Hepatocyte (in vitro differentiated cells): ENCODE data around the gene HOXC6. TPM values are rescaled to one million over a fixed set of nuclear protein-coding genes. Genes with fewer than 3 reads are reported as not detected.

Experiments
- DNase-seq: peaks from one replicate; pipeline ENCODE4 v3.0.0-alpha.2; 2016; ENCODE audit warnings: low spot score
- H2AFZ ChIP-seq: fragments of 200-600 bp; sonication (generic); 2 replicates; pipeline ENCODE4 v1.6.0; 2016; ENCODE audit warnings: antibody characterized with exemption, mild to moderate bottlenecking
- H3K27ac ChIP-seq: fragments of 200-600 bp; sonication (generic); 2 replicates; pipeline ENCODE4 v1.5.1; 2016; ENCODE audit warnings: mild to moderate bottlenecking
- H3K27me3 ChIP-seq: fragments of 200-600 bp; sonication (generic); 2 replicates; pipeline ENCODE4 v1.6.1; 2016
- H3K36me3 ChIP-seq: fragments of 200-600 bp; sonication (generic); replicated peaks from 2 replicates; pipeline ENCODE4 v1.5.1; 2016; ENCODE audit warnings: low read depth; ENCODE audit not compliant: insufficient read depth
- H3K4me1 ChIP-seq: fragments of 200-600 bp; sonication (generic); 2 replicates; pipeline ENCODE4 v1.5.1; 2016; ENCODE audit warnings: mild to moderate bottlenecking, moderate library complexity; ENCODE audit not compliant: insufficient read depth
- H3K4me2 ChIP-seq: fragments of 200-600 bp; sonication (generic); 2 replicates; pipeline ENCODE4 v1.6.0; 2016
- H3K4me3 ChIP-seq: fragments of 200-600 bp; sonication (generic); 2 replicates; pipeline ENCODE4 v1.5.1; 2016; ENCODE audit warnings: mild to moderate bottlenecking
- H3K79me2 ChIP-seq: fragments of 200-600 bp; sonication (generic); 2 replicates; pipeline ENCODE4 v1.6.0; 2017; ENCODE audit warnings: mild to moderate bottlenecking
- H3K9me2 ChIP-seq: fragments of 200-600 bp; sonication (generic); replicated peaks from 2 replicates; pipeline ENCODE4 v1.6.0; 2017; ENCODE audit warnings: mild to moderate bottlenecking; ENCODE audit not compliant: insufficient read depth
- H3K9me3 ChIP-seq: fragments of 200-600 bp; sonication (generic); 2 replicates; pipeline ENCODE4 v1.5.1; 2016; ENCODE audit warnings: low read depth, mild to moderate bottlenecking
- H4K20me1 ChIP-seq: fragments of 200-600 bp; sonication (generic); 2 replicates; pipeline ENCODE4 v1.6.0; 2016; ENCODE audit warnings: mild to moderate bottlenecking; ENCODE audit not compliant: insufficient read depth, poor library complexity, severe bottlenecking
- CTCF ChIP-seq: fragments of 200-600 bp; sonication (generic); IDR thresholded peaks from 2 replicates; pipeline ENCODE4 v1.5.1; 2016; ENCODE audit warnings: antibody characterized with exemption, mild to moderate bottlenecking; ENCODE audit not compliant: poor library complexity
- EZH2 ChIP-seq: fragments of 200-600 bp; sonication (generic); IDR thresholded peaks from 2 replicates; pipeline ENCODE4 v1.6.1; 2016; ENCODE audit warnings: antibody characterized with exemption, mild to moderate bottlenecking, borderline replicate concordance
- EZH2phosphoT487 ChIP-seq: fragments of 200-600 bp; sonication (generic); IDR thresholded peaks from one replicate; pipeline ENCODE4 v1.6.1; 2018; ENCODE audit warnings: antibody characterized with exemption, mild to moderate bottlenecking, low read depth, moderate library complexity; ENCODE audit not compliant: unreplicated experiment, severe bottlenecking
- WGBS: methylation state at CpG from one replicate; pipeline ENCODE4 v1.1.6; 2016; ENCODE audit warnings: low lambda C conversion rate; ENCODE audit errors: missing lambda C conversion rate; 5-methylcytosine and 5-hydroxymethylcytosine counted together
- polyA plus RNA-seq: library from polyadenylated mRNA; unstranded; fragments of >200 nt; fragmentation: Nextera tagmentation; extraction: Ambion mirVana; gene quantifications from 2 replicates; pipeline ENCODE4 v1.2.1, GENCODE V29; 2016
- total RNA-seq: library from RNA; depleted of rRNA; stranded (reverse); fragments of >200 nt; gene quantifications from 2 replicates; pipeline ENCODE4 v1.2.3, GENCODE V29; 2014

Gene HOXC6
- total and polyA plus RNA-seq, 2 experiments from 2014 or later: 4.5 to 11.1 TPM

DNA sequence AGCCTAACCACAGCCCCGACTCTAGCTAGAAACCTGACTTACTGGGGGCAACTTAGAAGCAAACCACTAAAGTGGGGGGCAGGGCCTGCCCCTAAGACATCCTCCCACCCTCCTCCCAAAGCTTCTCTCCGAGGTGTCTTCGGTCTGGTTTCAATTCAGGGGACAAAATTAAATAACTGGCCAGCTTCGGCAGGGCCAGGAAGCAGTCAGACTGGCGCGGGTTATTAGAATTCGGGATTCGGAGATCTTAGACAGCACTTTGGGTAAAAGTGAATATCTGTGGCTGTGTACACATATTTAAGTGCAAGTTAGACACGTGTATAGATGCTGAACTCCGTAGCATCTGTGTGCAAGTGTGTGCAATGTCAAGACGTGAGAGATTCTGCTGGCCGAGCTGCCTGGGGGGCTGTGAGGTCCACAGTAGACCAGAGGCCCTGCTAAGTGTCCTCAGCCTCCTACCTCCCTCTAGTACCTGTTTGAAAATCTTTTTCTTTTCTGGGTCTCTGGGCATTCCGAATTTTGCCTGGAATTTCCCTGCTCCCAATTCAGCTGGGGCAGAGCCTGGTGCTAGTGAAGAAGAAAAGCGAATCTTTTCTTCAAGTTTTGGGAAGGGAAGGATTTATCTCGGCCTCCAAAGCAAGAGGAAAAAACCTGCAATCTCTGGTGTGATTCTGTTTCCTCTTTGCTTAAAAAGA, 47.3 kb upstream of the HOXC6 start:
- no peak overlapping the region for H3K27ac ChIP-seq
- H3K27me3 ChIP-seq: peaks cover 88% of the 10 kb centered on the region
- no peaks in the 10 kb centered on the region for H4K20me1 ChIP-seq
- H3K79me2 ChIP-seq: no peaks in the 10 kb centered on the region
- no peak overlapping the region for H3K4me3 ChIP-seq
- H2AFZ ChIP-seq: no peak overlapping the region
- WGBS: 62% methylated on average over 15 of the region's 15 CpGs
- DNase-seq: no peak
- no peaks in the 10 kb centered on the region for H3K9me2 ChIP-seq
- peaks cover 31% of the 10 kb centered on the region for H3K4me1 ChIP-seq
- no peaks in the 10 kb centered on the region for H3K9me3 ChIP-seq
- H3K4me2 ChIP-seq: no peak overlapping the region
- no peak for TF ChIP-seq EZH2phosphoT487
- TF ChIP-seq EZH2: no peak
- TF ChIP-seq CTCF: no peak
- H3K36me3 ChIP-seq: no peaks in the 10 kb centered on the region

DNA sequence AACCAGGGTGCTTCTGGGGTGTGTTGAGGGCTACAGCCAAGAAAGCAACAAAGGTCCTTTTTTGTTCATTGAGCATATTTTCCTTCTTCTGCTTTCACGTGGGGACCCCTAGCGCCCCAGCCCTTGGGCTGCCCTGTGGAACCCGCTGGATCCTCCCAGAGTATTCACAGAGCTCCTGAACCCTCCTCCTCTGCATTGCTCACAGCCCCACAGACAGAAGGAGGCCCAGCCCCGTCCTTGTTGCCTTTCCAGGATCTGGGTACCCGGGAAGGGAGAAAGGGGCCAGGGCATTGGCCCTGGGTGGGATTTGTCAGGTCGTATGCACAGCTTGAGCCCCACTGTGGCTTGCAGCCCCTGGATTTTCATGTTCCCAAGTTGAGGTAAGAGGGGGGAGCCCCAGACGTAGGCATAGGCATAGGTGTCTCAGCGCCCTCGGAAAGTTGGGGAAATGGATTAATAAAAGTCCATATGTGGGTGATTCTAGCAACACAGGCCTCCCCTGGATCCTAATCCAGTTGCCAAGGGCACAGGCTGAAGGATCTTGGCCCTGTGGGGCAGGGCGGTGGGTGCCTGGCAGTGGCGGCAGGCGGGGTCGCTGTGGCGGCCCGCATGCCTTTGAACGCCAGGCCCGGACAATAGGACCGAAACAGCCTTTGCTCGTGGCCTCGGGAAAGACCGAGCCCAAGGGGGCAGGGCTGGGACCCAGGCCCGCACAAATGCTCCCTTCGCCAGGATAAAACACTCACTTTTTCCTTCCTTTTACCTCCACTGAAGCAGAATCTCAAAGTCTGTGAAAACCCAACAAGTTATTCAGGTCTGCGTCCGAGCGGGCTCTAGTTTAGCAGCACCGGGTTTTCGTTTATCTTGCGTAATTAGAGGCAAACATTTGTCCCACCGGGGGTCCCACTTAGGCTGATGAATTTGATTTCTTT, 46.3 kb upstream of the HOXC6 start:
- no peaks in the 10 kb centered on the region for H3K79me2 ChIP-seq
- no peak overlapping the region for H3K4me3 ChIP-seq
- no peaks in the 10 kb centered on the region for H3K36me3 ChIP-seq
- H2AFZ ChIP-seq: no peak overlapping the region
- no peaks in the 10 kb centered on the region for H3K9me3 ChIP-seq
- H3K27me3 ChIP-seq: peaks cover 88% of the 10 kb centered on the region
- no peak overlapping the region for H3K4me2 ChIP-seq
- 36% methylated on average over 30 of the region's 30 CpGs for WGBS
- H3K27ac ChIP-seq: no peak overlapping the region
- DNase-seq: no peak
- H4K20me1 ChIP-seq: no peaks in the 10 kb centered on the region
- H3K9me2 ChIP-seq: no peaks in the 10 kb centered on the region
- H3K4me1 ChIP-seq: peaks cover 32% of the 10 kb centered on the region
- no peak for TF ChIP-seq CTCF
- peak; percentile 51 for TF ChIP-seq EZH2
- TF ChIP-seq EZH2phosphoT487: peak; percentile 34

GRCh38 chr12:53982648-53983567, 45.3 kb upstream of the HOXC6 start:
- H3K4me1 ChIP-seq: peaks cover 23% of the 10 kb centered on the region
- H3K4me2 ChIP-seq: no peak overlapping the region
- TF ChIP-seq EZH2phosphoT487: no peak
- no peak for TF ChIP-seq CTCF
- no peak overlapping the region for H3K27ac ChIP-seq
- H4K20me1 ChIP-seq: no peaks in the 10 kb centered on the region
- no peaks in the 10 kb centered on the region for H3K9me3 ChIP-seq
- H3K9me2 ChIP-seq: no peaks in the 10 kb centered on the region
- DNase-seq: no peak
- no peaks in the 10 kb centered on the region for H3K79me2 ChIP-seq
- H3K4me3 ChIP-seq: no peak overlapping the region
- peaks cover 88% of the 10 kb centered on the region for H3K27me3 ChIP-seq
- no peaks in the 10 kb centered on the region for H3K36me3 ChIP-seq
- 42% methylated on average over 26 of the region's 26 CpGs for WGBS
- no peak overlapping the region for H2AFZ ChIP-seq
